Measurements from ENCODE around the gene THAP10.

THAP10 gene

GRCh38 chr15:70845602-70846360, 46.5 kb downstream of the THAP10 start:
- H3K4me1 ChIP-seq (ENCODE audit: insufficient read depth, low read length): no peaks in the 10 kb centered on the region
- no peaks in the 10 kb centered on the region for H3K27me3 ChIP-seq (ENCODE audit: insufficient read depth, low read length)
- 0 out of 2 replicates have a peak, but pooled peaks cover 5% of the 10 kb centered on the region for H3K36me3 ChIP-seq (ENCODE audit: insufficient read depth, low read depth, low read length)
- no peaks in the 10 kb centered on the region for H3K9me3 ChIP-seq (ENCODE audit: insufficient read depth, low read depth, low read length)
- no peak overlapping the region for H3K27ac ChIP-seq (ENCODE audit: low read length)
- H3K4me3 ChIP-seq (ENCODE audit: low read length): no peak overlapping the region
- H3K9ac ChIP-seq (ENCODE audit: low read depth, low read length): no peak overlapping the region

GRCh38 chr15:70837476-70837875, 54.8 kb downstream of the THAP10 start:
- no peaks in the 10 kb centered on the region for H3K27me3 ChIP-seq (ENCODE audit: insufficient read depth, low read length)
- H3K36me3 ChIP-seq (ENCODE audit: insufficient read depth, low read depth, low read length): peaks cover 18% of the 10 kb centered on the region
- no peak overlapping the region for H3K9ac ChIP-seq (ENCODE audit: low read depth, low read length)
- H3K9me3 ChIP-seq (ENCODE audit: insufficient read depth, low read depth, low read length): no peaks in the 10 kb centered on the region
- no peak overlapping the region for H3K27ac ChIP-seq (ENCODE audit: low read length)
- no peak overlapping the region for H3K4me3 ChIP-seq (ENCODE audit: low read length)
- peaks cover 10% of the 10 kb centered on the region for H3K4me1 ChIP-seq (ENCODE audit: insufficient read depth, low read length)

GRCh38 chr15:70835841-70836240, 56.4 kb downstream of the THAP10 start:
- Histone ChIP-seq H3K9ac (ENCODE audit: low read depth, low read length) (no peak overlapping the region), H3K4me3 (ENCODE audit: low read length) (no peak overlapping the region), H3K4me1 (ENCODE audit: insufficient read depth, low read length) (peaks cover 10% of the 10 kb centered on the region), H3K27me3 (ENCODE audit: insufficient read depth, low read length) (no peaks in the 10 kb centered on the region), H3K9me3 (ENCODE audit: insufficient read depth, low read depth, low read length) (no peaks in the 10 kb centered on the region), H3K27ac (ENCODE audit: low read length) (no peak overlapping the region), H3K36me3 (ENCODE audit: insufficient read depth, low read depth, low read length) (peaks cover 22% of the 10 kb centered on the region)

GRCh38 chr15:70835415-70835814, 56.8 kb downstream of the THAP10 start:
- no peak overlapping the region for H3K4me3 ChIP-seq (ENCODE audit: low read length)
- H3K4me1 ChIP-seq (ENCODE audit: insufficient read depth, low read length): peaks cover 10% of the 10 kb centered on the region
- no peaks in the 10 kb centered on the region for H3K9me3 ChIP-seq (ENCODE audit: insufficient read depth, low read depth, low read length)
- peaks cover 22% of the 10 kb centered on the region for H3K36me3 ChIP-seq (ENCODE audit: insufficient read depth, low read depth, low read length)
- no peak overlapping the region for H3K27ac ChIP-seq (ENCODE audit: low read length)
- no peak overlapping the region for H3K9ac ChIP-seq (ENCODE audit: low read depth, low read length)
- no peaks in the 10 kb centered on the region for H3K27me3 ChIP-seq (ENCODE audit: insufficient read depth, low read length)

- no peaks in the 10 kb centered on the region for H3K9me3 ChIP-seq (ENCODE audit: insufficient read depth, low read depth, low read length)
- H3K36me3 ChIP-seq (ENCODE audit: insufficient read depth, low read depth, low read length): peaks cover 22% of the 10 kb centered on the region
- H3K27ac ChIP-seq (ENCODE audit: low read length): no peak overlapping the region
- no peaks in the 10 kb centered on the region for H3K27me3 ChIP-seq (ENCODE audit: insufficient read depth, low read length)
- peaks cover 10% of the 10 kb centered on the region for H3K4me1 ChIP-seq (ENCODE audit: insufficient read depth, low read length)
- H3K4me3 ChIP-seq (ENCODE audit: low read length): no peak overlapping the region
- no peak overlapping the region for H3K9ac ChIP-seq (ENCODE audit: low read depth, low read length)
Measured at GRCh38 chr15:70834999-70835398, 57.2 kb downstream of the THAP10 start.

- no peak overlapping the region for H3K27ac ChIP-seq (ENCODE audit: low read length)
- H3K9me3 ChIP-seq (ENCODE audit: insufficient read depth, low read depth, low read length): no peaks in the 10 kb centered on the region
- peak overlapping the region; percentile 24; the same call in 1 of the 2 replicates for H3K9ac ChIP-seq (ENCODE audit: low read depth, low read length)
- no peaks in the 10 kb centered on the region for H3K27me3 ChIP-seq (ENCODE audit: insufficient read depth, low read length)
- H3K36me3 ChIP-seq (ENCODE audit: insufficient read depth, low read depth, low read length): peaks cover 22% of the 10 kb centered on the region
- no peak overlapping the region for H3K4me3 ChIP-seq (ENCODE audit: low read length)
- H3K4me1 ChIP-seq (ENCODE audit: insufficient read depth, low read length): peaks cover 10% of the 10 kb centered on the region
Measured at GRCh38 chr15:70833861-70834765, 58.1 kb downstream of the THAP10 start.

- no peak overlapping the region for H3K4me3 ChIP-seq (ENCODE audit: low read length)
- no peak overlapping the region for H3K9ac ChIP-seq (ENCODE audit: low read depth, low read length)
- H3K27ac ChIP-seq (ENCODE audit: low read length): no peak overlapping the region
- H3K4me1 ChIP-seq (ENCODE audit: insufficient read depth, low read length): peaks cover 10% of the 10 kb centered on the region
- H3K9me3 ChIP-seq (ENCODE audit: insufficient read depth, low read depth, low read length): no peaks in the 10 kb centered on the region
- peaks cover 22% of the 10 kb centered on the region for H3K36me3 ChIP-seq (ENCODE audit: insufficient read depth, low read depth, low read length)
- no peaks in the 10 kb centered on the region for H3K27me3 ChIP-seq (ENCODE audit: insufficient read depth, low read length)
Measured at GRCh38 chr15:70833422-70833821, 58.8 kb downstream of the THAP10 start.

- Histone ChIP-seq H3K27me3 (ENCODE audit: insufficient read depth, low read length) (no peaks in the 10 kb centered on the region), H3K9ac (ENCODE audit: low read depth, low read length) (no peak overlapping the region), H3K27ac (ENCODE audit: low read length) (no peak overlapping the region), H3K9me3 (ENCODE audit: insufficient read depth, low read depth, low read length) (no peaks in the 10 kb centered on the region), H3K36me3 (ENCODE audit: insufficient read depth, low read depth, low read length) (peaks cover 22% of the 10 kb centered on the region), H3K4me1 (ENCODE audit: insufficient read depth, low read length) (peaks cover 10% of the 10 kb centered on the region), H3K4me3 (ENCODE audit: low read length) (no peak overlapping the region)
Measured at GRCh38 chr15:70832176-70832575, 60.1 kb downstream of the THAP10 start.
